Stimulated activated CD8-positive, alpha-beta memory T cell treated with anti-CD3 and anti-CD28 coated beads, Interleukin-2, amount 100 ng/mL, for 48 hours (primary cell): ENCODE data around the gene NOSIP.

Experiments
- DNase-seq, 2 donors: peaks; one replicate each; pipeline ENCODE4 v3.0.0-alpha.2; 2020; ENCODE audit warnings: low read depth in 2 of 2

The NOSIP gene

DNA sequence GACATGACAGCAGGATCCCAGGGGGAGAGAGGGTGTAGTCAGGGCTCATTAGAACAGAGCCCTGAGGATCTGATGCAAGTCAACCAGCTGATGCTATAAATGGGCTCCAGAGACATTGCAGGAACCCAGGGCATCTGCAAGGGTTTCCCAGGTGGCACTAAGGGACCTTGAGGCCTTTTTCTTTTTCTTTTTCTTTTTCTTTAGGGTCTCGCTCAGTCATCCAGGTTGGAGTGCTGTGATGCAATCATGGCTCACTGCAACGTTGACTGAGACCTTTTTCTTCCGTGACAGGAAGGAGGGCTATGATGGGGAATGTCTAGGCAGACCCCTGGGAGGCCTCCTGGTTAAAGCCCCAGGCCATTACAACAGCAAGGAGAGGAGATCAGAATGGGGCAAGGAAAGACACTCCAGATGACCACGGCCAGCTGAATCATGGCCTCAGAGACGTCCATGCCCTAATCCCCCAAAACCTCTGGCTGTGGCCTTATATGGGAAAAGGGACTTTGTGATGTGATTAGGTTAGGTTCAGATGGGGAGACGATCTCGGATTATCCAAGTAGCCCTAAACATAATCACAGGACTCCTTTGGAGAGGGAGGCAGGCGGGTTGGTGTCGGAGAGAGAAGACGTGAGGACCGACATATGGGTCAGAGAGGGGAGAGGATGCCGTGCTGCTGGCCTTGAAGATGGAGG lies 72.4 kb downstream of the NOSIP start:
- DNase-seq = no peak

DNA sequence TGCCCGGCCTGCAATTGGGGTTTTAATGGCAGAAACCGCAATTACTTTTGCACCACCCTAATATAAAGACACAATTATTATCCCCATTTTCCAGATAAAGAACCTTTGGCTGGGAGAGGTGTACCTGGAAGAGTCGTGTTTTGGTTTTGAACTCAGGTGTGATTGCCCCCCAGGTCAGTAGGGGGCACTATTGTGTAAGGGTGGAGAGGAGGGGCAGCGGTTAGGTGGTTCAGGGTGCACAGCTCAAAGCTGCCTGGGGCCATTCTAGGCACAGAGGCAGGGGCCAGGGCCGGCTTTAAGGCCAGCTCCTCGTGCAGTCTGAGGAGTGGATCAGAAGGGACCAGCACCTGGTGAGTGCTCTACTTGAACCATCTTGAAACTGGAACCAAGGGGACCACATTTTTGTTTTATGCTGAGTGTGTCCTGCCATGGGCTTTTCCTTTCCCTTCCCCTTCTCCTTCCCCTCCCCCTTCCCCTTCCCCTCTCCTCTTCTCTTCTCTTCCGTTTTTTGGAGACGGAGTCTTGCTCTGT lies 73.7 kb downstream of the NOSIP start:
- peak in 1 of 2 donors; percentile 68 for DNase-seq
